ENCODE results near the gene S100A14. TPM values are rescaled to one million over a fixed set of nuclear protein-coding genes. Genes with fewer than 3 reads are reported as not detected.

Gene S100A14
- total RNA-seq, 1 donor, result 0.36 TPM

DNA sequence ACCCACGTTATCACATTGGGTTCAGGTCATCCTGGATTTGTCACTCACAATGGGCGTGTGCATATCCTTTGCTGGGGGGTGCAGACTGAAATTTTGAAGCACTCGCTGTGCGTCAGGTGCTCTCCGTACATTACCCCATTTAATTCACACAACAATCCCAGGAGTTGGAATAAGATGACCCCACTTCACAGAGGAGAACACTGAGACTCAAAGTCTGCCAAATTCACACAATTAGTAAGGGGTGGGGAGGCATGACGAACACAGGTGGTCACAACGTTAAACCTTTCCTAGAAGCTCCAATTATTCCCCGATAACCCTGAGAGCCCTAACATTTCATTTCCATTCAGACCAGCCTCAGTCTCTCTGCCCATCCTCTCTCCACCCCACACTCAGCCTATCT, 46.7 kb downstream of the S100A14 start:
- peaks cover 57% of the 10 kb centered on the region for H3K4me1 ChIP-seq (ENCODE audit: insufficient read depth, low read length)
- H2AFZ ChIP-seq (ENCODE audit: low read length), result no peak overlapping the region
- DNase-seq (ENCODE audit: insufficient read length, low spot score, missing footprints), result no peak
- H3K36me3 ChIP-seq (ENCODE audit: insufficient read depth, low read length), result no peaks in the 10 kb centered on the region
- H3K27ac ChIP-seq (ENCODE audit: low read depth, low read length), result no peak overlapping the region
- no peak overlapping the region for H3K4me3 ChIP-seq (ENCODE audit: insufficient read depth, low read length)
- no peak overlapping the region for H3K4me2 ChIP-seq (ENCODE audit: insufficient read depth, low read length)
- H4K20me1 ChIP-seq (ENCODE audit: insufficient read depth, low read length), result no peaks in the 10 kb centered on the region
- H3K27me3 ChIP-seq (ENCODE audit: insufficient read depth, low read length), result no peaks in the 10 kb centered on the region
- H3K79me2 ChIP-seq (ENCODE audit: insufficient read depth, low read length), result no peaks in the 10 kb centered on the region
- H3K9me3 ChIP-seq (ENCODE audit: low read depth, low read length), result no peaks in the 10 kb centered on the region
- TF ChIP-seq, protein P1, sequence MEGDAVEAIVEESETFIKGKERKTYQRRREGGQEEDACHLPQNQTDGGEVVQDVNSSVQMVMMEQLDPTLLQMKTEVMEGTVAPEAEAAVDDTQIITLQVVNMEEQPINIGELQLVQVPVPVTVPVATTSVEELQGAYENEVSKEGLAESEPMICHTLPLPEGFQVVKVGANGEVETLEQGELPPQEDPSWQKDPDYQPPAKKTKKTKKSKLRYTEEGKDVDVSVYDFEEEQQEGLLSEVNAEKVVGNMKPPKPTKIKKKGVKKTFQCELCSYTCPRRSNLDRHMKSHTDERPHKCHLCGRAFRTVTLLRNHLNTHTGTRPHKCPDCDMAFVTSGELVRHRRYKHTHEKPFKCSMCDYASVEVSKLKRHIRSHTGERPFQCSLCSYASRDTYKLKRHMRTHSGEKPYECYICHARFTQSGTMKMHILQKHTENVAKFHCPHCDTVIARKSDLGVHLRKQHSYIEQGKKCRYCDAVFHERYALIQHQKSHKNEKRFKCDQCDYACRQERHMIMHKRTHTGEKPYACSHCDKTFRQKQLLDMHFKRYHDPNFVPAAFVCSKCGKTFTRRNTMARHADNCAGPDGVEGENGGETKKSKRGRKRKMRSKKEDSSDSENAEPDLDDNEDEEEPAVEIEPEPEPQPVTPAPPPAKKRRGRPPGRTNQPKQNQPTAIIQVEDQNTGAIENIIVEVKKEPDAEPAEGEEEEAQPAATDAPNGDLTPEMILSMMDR (IDR thresholded peaks at IDR 0.05; ENCODE audit: extremely low read depth, low read depth, low read length), result no peak

DNA sequence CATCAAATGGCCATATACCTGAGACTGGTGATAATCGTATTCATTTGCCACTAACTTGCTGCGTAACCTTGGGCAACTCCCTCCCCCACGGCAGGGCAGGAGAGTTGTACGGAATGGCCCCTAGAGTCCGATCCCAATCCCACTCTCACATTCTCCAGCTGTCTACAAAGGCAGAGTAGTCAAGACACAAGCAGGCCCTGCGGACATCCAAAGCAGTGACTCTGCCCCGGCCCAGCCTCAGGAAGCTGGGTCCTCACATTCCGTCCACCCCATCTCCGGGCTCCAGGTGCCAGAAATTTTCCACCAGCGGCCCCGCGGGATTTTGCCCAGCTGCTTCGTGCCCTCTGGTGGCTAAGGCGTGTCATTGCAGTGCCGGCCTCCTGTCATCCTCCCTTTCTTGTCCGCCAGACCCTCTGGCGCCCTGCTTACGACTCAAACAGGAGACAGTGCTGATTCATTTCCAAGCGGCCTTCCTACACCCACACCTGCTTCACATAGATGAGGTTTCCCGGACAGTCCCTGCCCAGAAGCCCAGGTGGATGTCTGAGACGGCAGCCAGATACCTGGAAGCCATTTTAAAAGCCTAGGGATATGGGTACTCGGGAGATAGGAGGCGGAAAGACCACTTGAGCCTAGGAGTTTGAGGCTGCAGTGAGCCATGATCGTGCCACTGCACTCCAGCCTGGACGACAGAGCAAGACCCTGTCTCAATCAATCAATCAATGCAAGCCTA, 47.6 kb downstream of the S100A14 start:
- no peaks in the 10 kb centered on the region for H4K20me1 ChIP-seq (ENCODE audit: insufficient read depth, low read length)
- peak overlapping the region; percentile 52 for H3K4me2 ChIP-seq (ENCODE audit: insufficient read depth, low read length)
- peak overlapping the region; percentile 7 for H3K4me3 ChIP-seq (ENCODE audit: insufficient read depth, low read length)
- no peaks in the 10 kb centered on the region for H3K27me3 ChIP-seq (ENCODE audit: insufficient read depth, low read length)
- no peaks in the 10 kb centered on the region for H3K79me2 ChIP-seq (ENCODE audit: insufficient read depth, low read length)
- peak overlapping the region; percentile 80 for H2AFZ ChIP-seq (ENCODE audit: low read length)
- H3K36me3 ChIP-seq (ENCODE audit: insufficient read depth, low read length), result no peaks in the 10 kb centered on the region
- peaks cover 56% of the 10 kb centered on the region for H3K4me1 ChIP-seq (ENCODE audit: insufficient read depth, low read length)
- no peaks in the 10 kb centered on the region for H3K9me3 ChIP-seq (ENCODE audit: low read depth, low read length)
- peak; percentile 88 for DNase-seq (ENCODE audit: insufficient read length, low spot score, missing footprints)
- TF ChIP-seq, protein P1 (IDR thresholded peaks at IDR 0.05; ENCODE audit: extremely low read depth, low read depth, low read length), result peak; percentile 96
- peak overlapping the region; percentile 100 for H3K27ac ChIP-seq (ENCODE audit: low read depth, low read length)

DNA sequence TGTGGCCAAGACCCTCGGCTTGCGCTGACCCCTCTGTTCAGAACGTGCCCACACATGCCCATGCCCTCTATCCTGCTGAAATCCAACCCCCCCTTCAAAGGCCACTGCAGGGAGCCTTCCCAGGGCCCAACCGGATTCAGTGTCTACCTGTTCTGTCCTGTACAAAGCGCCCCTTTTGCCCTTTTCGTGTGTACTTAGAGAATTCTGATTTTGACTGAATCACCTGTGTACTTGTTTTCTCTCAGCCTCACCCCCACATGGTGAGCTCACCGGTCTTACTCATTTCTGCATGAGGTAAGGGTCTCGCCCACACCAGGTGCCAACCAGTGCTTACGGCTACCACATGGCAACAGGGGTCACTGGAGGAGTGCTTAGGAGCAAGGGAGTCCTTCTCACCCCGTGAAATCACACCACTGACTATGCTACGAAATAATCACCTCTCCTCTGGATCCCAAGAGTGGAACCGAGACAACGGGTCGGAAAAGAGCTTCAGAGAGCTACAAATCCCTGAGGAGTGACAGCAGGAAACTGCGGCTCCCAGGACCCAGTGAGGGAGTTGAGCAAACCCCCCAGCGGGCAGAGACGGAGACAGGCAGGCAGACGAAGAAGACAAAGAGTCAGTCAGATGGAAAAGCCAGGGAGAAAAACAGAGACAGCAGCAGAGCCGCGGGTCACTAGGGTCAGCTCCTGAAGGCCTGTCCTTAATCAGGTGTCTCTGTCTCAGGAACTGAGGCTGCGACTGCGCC, 48.3 kb downstream of the S100A14 start:
- no peaks in the 10 kb centered on the region for H3K36me3 ChIP-seq (ENCODE audit: insufficient read depth, low read length)
- no peaks in the 10 kb centered on the region for H3K9me3 ChIP-seq (ENCODE audit: low read depth, low read length)
- TF ChIP-seq, protein P1 (IDR thresholded peaks at IDR 0.05; ENCODE audit: extremely low read depth, low read depth, low read length), result no peak
- peaks cover 49% of the 10 kb centered on the region for H3K4me1 ChIP-seq (ENCODE audit: insufficient read depth, low read length)
- peak overlapping the region; percentile 100 for H3K27ac ChIP-seq (ENCODE audit: low read depth, low read length)
- peak overlapping the region; percentile 52 for H3K4me2 ChIP-seq (ENCODE audit: insufficient read depth, low read length)
- no peaks in the 10 kb centered on the region for H3K79me2 ChIP-seq (ENCODE audit: insufficient read depth, low read length)
- H3K27me3 ChIP-seq (ENCODE audit: insufficient read depth, low read length), result no peaks in the 10 kb centered on the region
- DNase-seq (ENCODE audit: insufficient read length, low spot score, missing footprints), result peak; percentile 75
- no peaks in the 10 kb centered on the region for H4K20me1 ChIP-seq (ENCODE audit: insufficient read depth, low read length)
- peak overlapping the region; percentile 80 for H2AFZ ChIP-seq (ENCODE audit: low read length)
- peak overlapping the region; percentile 7 for H3K4me3 ChIP-seq (ENCODE audit: insufficient read depth, low read length)
